Vagina (tissue), 2 donors: ENCODE results near the gene RPS6KA2. TPM values are rescaled to one million over a fixed set of nuclear protein-coding genes. Genes with fewer than 3 reads are reported as not detected.

ENCODE experiments used
- DNase-seq, 2 donors: peaks; one replicate each; pipeline ENCODE4 v3.0.0-alpha.2; 2017; ENCODE audit errors: extremely low spot score in 2 of 2
- H3K27ac ChIP-seq: fragments of 200-600 bp; sonication (generic); one replicate; pipeline ENCODE4 v1.5.1; 2019
- H3K27me3 ChIP-seq: fragments of 200-600 bp; sonication (generic); one replicate; pipeline ENCODE4 v1.5.1; 2019
- H3K36me3 ChIP-seq, 2 donors: fragments of 200-600 bp; sonication (generic); one replicate each; pipeline ENCODE4 v1.5.1; 2017 to 2019
- H3K4me1 ChIP-seq: fragments of 200-600 bp; sonication (generic); one replicate; pipeline ENCODE4 v1.5.1; 2019
- H3K4me3 ChIP-seq, 2 donors: fragments of 200-600 bp; sonication (generic); 1 replicate in 1 of 2; 2 replicates in 1 of 2; pipeline ENCODE4 v1.5.1; 2016 to 2019
- H3K9me3 ChIP-seq: fragments of 200-600 bp; sonication (generic); one replicate; pipeline ENCODE4 v1.5.1; 2019
- POLR2A ChIP-seq, 2 donors: fragments of 450-650 bp; IDR thresholded peaks; one replicate each; pipeline ENCODE4 v1.6.1; 2017; ENCODE audit warnings: antibody characterized with exemption in 2 of 2, mild to moderate bottlenecking in 2 of 2, moderate library complexity in 2 of 2
- POLR2AphosphoS5 ChIP-seq, 2 donors: sonication (generic); formaldehyde crosslinking; IDR thresholded peaks; one replicate each; pipeline ENCODE4 v1.9.0; 2017; ENCODE audit warnings: antibody characterized with exemption in 2 of 2, mild to moderate bottlenecking in 2 of 2, low read depth in 1 of 2; ENCODE audit not compliant: insufficient read depth in 1 of 2
- intact Hi-C: fragments of 100-400 bp; cut with DNase I; formaldehyde crosslinking; loops from one replicate; pipeline ENCODE4 v1.15.1; 2023
- total RNA-seq: library from RNA; depleted of rRNA; stranded (reverse); fragments of >200 nt; gene quantifications from one replicate; pipeline ENCODE4 v1.2.3, GENCODE V29; 2016
- TF ChIP-seq, protein P1 (sequence below), 3 experiments: fragments of 450-650 bp in 2 of 3; fragments of 200-600 bp in 1 of 3; sonication (generic) in 1 of 3; IDR thresholded peaks; one replicate each; pipeline ENCODE4 v1.5.1; 2017 to 2019; ENCODE audit warnings: antibody characterized with exemption in 3 of 3, mild to moderate bottlenecking in 2 of 3, moderate library complexity in 2 of 3

The RPS6KA2 gene
- total RNA-seq, 1 donor from 2014 or later, result 65.1 TPM

DNA sequence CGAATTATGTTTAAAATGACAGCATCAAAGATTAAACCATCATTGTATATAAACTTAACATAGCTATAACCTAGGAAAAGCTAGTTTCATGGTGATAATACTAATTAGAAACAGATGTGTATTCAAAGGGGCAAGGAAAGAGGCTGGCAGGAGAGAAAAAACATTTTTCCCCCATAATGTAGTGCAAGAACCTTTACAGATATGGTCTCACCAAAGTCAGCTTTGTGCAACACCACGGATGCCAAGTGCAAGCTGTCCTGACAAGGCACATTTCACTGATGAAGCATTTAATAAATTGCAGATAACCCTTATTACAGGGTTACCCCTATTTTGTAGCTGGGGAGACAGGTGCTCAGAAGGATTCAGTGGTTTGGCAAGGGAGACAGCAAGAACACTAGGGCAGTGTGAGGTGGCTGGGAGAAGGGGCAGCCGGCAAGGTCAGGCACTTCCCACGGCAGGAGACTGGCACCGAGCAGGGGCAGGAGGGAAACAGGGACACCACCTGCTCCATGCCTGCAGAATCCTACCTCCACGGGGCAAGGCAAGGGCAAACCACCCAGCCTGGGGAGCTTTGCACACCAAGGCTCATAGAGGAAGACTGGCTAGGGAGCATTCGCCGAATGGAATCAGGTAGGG, 6.5 kb downstream of the RPS6KA2 start:
- TF ChIP-seq POLR2A (IDR thresholded peaks at IDR 0.05) (no peak), POLR2AphosphoS5 (IDR thresholded peaks at IDR 0.05; ENCODE audit: insufficient read depth in 1 of 2, low read depth in 1 of 2) (no peak)
- TF ChIP-seq, protein P1, sequence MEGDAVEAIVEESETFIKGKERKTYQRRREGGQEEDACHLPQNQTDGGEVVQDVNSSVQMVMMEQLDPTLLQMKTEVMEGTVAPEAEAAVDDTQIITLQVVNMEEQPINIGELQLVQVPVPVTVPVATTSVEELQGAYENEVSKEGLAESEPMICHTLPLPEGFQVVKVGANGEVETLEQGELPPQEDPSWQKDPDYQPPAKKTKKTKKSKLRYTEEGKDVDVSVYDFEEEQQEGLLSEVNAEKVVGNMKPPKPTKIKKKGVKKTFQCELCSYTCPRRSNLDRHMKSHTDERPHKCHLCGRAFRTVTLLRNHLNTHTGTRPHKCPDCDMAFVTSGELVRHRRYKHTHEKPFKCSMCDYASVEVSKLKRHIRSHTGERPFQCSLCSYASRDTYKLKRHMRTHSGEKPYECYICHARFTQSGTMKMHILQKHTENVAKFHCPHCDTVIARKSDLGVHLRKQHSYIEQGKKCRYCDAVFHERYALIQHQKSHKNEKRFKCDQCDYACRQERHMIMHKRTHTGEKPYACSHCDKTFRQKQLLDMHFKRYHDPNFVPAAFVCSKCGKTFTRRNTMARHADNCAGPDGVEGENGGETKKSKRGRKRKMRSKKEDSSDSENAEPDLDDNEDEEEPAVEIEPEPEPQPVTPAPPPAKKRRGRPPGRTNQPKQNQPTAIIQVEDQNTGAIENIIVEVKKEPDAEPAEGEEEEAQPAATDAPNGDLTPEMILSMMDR (IDR thresholded peaks at IDR 0.05), result no peak
- no peak overlapping the region for H3K4me3 ChIP-seq
- H3K36me3 ChIP-seq, result peaks cover 0 to 3% of the 10 kb centered on the region in 2 donors
- H3K4me1 ChIP-seq, result peaks cover 67% of the 10 kb centered on the region
- H3K9me3 ChIP-seq, result no peaks in the 10 kb centered on the region
- peak in 1 of 2 donors; percentile 58 for DNase-seq
- H3K27me3 ChIP-seq, result no peaks in the 10 kb centered on the region
- intact Hi-C loops, result no loop called here
- peak overlapping the region; percentile 69 for H3K27ac ChIP-seq

DNA sequence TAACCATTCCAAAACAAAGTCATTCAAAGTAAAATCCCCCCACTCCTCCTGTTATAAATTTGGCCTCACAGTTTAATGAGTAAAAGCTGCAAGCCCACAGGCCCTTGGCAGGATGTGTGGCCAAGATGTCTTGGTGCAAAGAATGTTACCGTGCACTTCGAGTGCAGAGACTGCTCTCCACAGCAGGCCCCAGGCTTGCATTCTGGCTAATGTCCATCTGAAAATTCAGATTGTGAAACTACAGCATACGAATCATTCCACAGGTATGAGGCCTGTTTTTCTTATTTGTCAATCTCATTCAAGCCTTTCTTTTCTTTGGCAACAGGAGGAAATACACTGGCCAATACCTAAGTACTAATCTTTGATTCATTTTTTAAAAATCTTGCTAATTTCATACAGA, 7.1 kb downstream of the RPS6KA2 start:
- Histone ChIP-seq H3K4me3 (no peak overlapping the region), H3K27me3 (no peaks in the 10 kb centered on the region), H3K4me1 (peaks cover 60% of the 10 kb centered on the region), H3K36me3 (peaks cover 0 to 3% of the 10 kb centered on the region in 2 donors), H3K27ac (peak overlapping the region; percentile 69), H3K9me3 (no peaks in the 10 kb centered on the region)
- intact Hi-C loops, result no loop called here
- peak in 1 of 2 donors; percentile 64 for DNase-seq
- TF ChIP-seq POLR2A (IDR thresholded peaks at IDR 0.05), result no peak
- peak in 1 of 2 donors; percentile 72 for TF ChIP-seq POLR2AphosphoS5 (IDR thresholded peaks at IDR 0.05; ENCODE audit: insufficient read depth in 1 of 2, low read depth in 1 of 2)

DNA sequence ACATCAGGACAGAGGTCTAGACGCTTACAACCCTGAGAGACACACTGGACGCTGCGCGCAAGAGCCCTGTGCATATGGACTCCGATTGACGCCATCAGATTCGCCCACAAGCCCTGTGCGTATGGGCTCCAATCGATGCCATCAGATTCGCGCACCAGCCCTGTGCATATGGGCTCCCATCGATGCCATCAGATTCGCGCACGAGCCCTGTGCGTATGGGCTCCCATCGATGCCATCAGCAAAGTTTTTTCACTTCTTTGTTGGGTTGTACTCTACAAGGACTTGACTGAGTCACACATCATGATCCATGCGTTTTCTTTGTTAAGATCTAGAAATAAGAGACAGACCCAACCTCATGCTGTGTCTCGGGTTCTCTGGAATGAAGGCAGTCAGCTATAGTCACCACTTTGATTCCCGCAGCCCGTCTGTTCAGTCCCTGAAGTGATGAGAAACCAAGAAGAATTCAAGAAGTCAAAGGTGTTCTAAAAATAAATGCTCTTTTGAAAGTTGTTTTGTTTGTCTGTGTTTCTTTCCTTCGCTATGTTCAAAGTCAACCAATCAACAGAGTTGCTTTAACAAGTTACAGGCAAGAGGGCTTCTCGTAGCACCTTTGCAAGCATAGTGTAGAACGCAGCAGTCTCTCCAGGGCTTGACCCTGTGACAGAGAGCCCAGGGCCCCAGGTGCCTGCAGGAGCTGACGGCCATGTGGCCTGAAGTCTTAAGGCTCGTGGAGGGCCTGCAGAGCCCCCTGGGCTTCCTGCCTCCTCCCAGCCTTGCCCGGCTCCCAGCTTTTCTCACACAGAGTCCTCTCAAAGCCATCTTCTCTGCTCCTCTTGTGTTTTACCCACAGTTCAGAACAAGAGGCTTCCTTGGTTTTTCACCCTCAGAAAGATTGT, 7.9 kb downstream of the RPS6KA2 start:
- Histone ChIP-seq H3K9me3 (no peaks in the 10 kb centered on the region), H3K4me3 (no peak overlapping the region), H3K27me3 (no peaks in the 10 kb centered on the region), H3K27ac (peak overlapping the region; percentile 69), H3K36me3 (peaks cover 0 to 3% of the 10 kb centered on the region in 2 donors), H3K4me1 (peaks cover 52% of the 10 kb centered on the region)
- intact Hi-C loops, result no loop called here
- no peak for DNase-seq
- TF ChIP-seq POLR2A (IDR thresholded peaks at IDR 0.05) (no peak), POLR2AphosphoS5 (IDR thresholded peaks at IDR 0.05; ENCODE audit: insufficient read depth in 1 of 2, low read depth in 1 of 2) (no peak)
- TF ChIP-seq, protein P1 (IDR thresholded peaks at IDR 0.05), result no peak

DNA sequence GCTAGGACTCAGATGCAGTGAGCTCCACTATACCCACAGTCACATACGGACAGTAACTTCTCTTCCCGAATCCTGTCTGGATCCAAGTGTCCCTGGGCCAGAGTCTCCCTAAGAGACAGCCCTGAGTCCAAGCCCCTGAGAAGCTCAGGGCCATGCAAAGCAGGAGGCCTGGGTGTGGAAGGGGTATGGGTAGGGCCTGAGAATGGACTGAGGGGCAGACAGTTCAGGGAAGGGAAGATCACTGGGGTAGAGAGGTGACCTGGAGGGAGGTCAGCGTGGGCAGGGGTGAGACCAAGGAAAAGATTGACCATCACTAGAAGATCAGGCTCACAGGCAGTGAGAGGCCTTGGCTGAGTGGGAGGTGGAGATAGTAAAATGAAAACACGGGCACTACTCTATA, 8.8 kb downstream of the RPS6KA2 start:
- peak; percentile 61 to 81 for DNase-seq
- Histone ChIP-seq H3K4me3 (no peak overlapping the region), H3K4me1 (peaks cover 46% of the 10 kb centered on the region), H3K27ac (no peak overlapping the region), H3K27me3 (no peaks in the 10 kb centered on the region), H3K9me3 (no peaks in the 10 kb centered on the region), H3K36me3 (peaks cover 0 to 3% of the 10 kb centered on the region in 2 donors)
- intact Hi-C loops, result no loop called here
- TF ChIP-seq POLR2A (IDR thresholded peaks at IDR 0.05) (no peak), POLR2AphosphoS5 (IDR thresholded peaks at IDR 0.05; ENCODE audit: insufficient read depth in 1 of 2, low read depth in 1 of 2) (no peak)
- TF ChIP-seq, protein P1 (IDR thresholded peaks at IDR 0.05), result no peak

DNA sequence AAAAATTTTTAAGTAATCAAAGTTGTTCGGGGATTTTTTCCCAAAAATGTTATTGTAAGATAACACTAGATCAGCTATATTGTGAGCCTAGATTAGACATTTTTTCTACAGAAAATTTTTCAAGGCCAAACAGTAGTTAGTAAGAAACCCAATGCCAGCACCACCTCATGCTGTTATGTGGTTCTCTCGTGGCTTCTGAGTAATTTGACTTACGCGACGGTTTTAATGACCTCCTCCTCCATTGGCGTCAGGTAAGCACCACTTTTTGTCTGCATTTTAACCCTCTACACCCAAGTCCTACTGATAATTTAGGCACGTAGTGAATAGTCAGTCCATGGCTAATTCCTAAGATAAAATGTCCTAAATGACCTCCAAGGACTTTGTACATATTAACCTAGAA, 9.7 kb downstream of the RPS6KA2 start:
- Histone ChIP-seq H3K27ac (no peak overlapping the region), H3K4me3 (no peak overlapping the region), H3K27me3 (no peaks in the 10 kb centered on the region), H3K4me1 (peaks cover 42% of the 10 kb centered on the region), H3K36me3 (peaks cover 0 to 3% of the 10 kb centered on the region in 2 donors), H3K9me3 (no peaks in the 10 kb centered on the region)
- intact Hi-C loops, result no loop called here
- DNase-seq, result peak in 1 of 2 donors; percentile 56
- TF ChIP-seq, protein P1 (IDR thresholded peaks at IDR 0.05), result no peak
- TF ChIP-seq POLR2A (IDR thresholded peaks at IDR 0.05), result no peak
- TF ChIP-seq POLR2AphosphoS5 (IDR thresholded peaks at IDR 0.05; ENCODE audit: insufficient read depth in 1 of 2, low read depth in 1 of 2), result no peak
